Tongue (tissue), 2 donors: ENCODE results near the gene CUTA. TPM values are rescaled to one million over a fixed set of nuclear protein-coding genes. Genes with fewer than 3 reads are reported as not detected.

Source experiments
- DNase-seq: peaks from one replicate; pipeline ENCODE4 v3.0.0-alpha.2; 2015
- total RNA-seq: library from RNA; depleted of rRNA; stranded (reverse); fragments of >200 nt; gene quantifications from one replicate; pipeline ENCODE4 v1.2.3, GENCODE V29; 2014

The CUTA gene
- 58.4 TPM for total RNA-seq

DNA sequence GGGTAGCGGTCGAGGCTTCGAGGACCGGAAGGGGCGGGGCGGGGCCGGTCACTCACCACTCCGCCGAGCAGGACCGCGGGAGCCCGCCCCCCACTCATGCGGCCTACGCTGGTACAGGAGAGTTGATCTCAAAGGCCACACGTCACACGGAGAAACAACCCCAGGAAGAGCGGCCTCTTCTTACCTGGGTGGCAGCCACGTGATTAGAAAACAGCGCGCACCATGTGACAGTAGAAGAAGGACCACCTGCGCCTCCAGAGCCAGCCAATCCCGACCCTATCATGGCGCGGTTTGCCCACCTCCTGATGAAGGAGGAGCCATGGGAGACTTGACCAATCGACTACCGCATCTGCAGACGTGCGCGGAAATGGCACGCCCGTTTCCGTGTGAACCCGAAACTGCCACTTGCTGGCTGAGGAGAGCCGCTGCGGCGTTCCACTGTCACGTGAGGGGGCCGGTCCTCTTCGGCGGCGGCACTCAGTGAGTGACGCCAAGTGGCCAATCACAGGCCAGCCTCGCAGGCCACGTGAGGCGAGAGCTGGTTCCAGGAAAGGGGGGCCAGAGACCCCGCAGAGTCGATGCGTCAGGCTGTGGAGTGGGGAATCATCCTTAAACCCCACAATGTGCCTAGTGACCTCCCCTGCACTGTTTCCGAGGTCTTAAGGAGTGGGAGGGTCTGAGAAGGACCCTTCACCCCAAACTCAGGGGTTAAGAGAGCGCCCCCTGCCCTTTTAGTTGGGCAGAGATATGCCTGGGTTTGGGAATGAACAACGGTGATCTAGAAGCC, at the start of gene CUTA:
CUTA (minus strand) TSS at position 205 of the 787 bp plus-strand sequence; CDS start at position 98, 107 bp downstream.
- DNase-seq, result peak; percentile 100

GRCh38 chr6:33467091-33467490, 49.2 kb upstream of the CUTA start:
- no peak for DNase-seq

- no peak for DNase-seq
These were observed 48.3 kb upstream of the CUTA start for GRCh38 chr6:33466075-33466735.

DNA sequence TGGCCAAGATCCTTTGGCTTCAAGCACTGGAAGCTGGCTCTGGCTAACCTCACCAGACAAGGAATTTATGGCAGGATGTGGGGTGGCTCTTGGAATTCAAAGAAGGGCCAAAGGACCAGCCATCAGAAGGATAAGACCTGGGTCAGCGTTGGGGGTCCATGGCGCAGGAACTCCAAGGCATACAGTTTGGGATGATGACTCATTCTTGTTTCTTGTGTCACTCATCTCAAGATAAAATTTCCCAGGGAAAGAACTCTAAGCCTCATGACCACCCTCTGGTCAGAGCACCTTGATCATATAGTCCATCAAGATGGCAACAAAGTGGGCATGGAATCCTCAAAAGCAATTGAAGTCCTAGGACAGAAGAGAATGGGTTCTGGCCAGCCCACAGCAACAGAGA, 41.3 kb upstream of the CUTA start:
- no peak for DNase-seq

- no peak for DNase-seq
These were observed 40.8 kb upstream of the CUTA start for GRCh38 chr6:33458676-33459075.

DNA sequence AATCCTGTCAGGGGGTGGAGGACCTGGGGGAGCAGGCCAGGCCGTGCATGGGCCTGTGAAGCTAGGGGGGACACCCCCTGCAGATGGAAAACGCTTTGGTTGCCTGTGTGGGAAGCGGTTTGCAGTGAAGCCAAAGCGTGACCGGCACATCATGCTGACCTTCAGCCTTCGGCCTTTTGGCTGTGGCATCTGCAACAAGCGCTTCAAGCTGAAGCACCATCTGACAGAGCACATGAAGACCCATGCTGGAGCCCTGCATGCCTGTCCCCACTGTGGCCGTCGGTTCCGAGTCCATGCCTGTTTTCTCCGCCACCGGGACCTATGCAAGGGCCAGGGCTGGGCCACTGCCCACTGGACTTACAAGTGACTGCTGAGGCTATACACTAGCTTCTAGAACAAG, 38.2 kb upstream of the CUTA start:
- no peak for DNase-seq

GRCh38 chr6:33455051-33455450, 37.1 kb upstream of the CUTA start:
- no peak for DNase-seq

DNA sequence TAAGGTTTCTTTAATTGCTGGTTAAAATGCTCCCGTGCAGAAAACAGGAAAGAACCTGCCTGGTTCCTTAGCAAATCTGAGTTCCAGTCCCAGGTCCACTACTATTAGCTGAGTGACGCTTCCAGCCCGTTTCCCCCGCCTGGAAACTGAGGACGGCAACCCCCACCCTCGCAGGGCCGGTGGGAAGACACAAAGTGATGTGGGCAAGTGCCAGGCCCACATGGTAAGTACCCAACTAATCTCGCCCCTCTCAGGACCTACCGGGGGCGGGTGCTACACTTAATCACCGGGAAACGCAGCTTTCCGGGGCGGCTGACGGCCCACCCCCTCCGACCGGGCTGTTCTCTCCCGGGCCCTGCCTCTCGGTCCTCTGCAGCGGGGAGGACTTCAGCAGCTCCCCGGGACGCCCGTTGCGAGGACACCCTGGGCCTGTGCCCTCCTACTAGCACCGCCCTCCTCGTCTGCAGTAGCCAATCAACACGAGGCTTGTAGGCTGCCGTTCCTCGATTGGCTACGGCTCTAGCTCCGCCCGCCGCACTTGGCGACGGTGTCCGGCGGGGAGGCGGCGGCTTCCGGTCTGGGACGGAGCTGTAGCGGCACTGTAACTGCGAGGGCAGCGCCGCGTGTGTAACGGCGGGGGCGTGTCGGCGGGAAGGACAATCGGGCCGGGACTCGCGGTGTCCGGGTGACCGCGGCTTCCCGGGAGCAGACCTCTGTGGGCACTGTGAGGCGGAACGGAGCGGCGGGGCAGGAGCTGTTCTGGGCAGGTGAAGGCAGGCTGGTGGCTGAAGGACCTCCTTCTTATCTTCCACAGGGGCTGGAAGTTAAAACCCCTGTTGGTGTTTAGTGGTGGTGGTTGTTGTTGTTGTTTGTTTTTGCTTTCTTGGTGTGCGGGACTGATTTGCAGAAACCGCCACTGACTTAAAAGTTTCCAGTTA, 36.4 kb upstream of the CUTA start, which contains the start of gene ZBTB9:
ZBTB9 (plus strand) TSS at position 568 of the 938 bp plus-strand sequence. CDS start 525 bp downstream, outside the sequence.
- peak; percentile 97 for DNase-seq

DNA sequence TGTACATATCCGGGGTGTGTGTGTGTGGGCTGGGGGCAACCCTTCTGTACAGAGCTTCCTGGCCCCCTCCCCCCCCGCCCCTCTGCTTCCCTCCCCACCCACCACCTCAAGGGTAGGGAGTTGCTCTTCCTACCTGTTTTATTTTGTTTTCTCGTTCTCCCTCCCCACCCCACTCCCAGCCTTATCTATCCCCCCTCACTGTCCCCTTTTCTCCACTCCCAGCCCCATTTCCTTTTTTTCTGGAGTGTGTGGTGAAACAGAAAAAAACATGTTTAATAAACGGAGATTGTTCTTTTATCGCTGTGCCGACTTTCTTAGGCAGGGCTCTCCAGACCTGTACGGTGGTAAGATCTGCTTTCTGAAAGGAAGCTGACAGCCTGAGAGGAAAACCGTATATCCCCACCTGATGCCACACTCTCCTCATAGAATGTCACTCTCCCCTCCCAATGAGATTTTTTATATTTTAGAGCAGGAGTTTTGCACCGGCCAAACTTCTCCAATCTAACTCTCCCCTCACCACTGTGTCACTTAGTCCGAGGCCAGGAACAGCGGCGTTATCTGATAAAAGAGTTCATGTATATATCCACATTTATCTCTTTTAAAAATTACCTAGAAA, 35.6 kb upstream of the CUTA start:
- no peak for DNase-seq

DNA sequence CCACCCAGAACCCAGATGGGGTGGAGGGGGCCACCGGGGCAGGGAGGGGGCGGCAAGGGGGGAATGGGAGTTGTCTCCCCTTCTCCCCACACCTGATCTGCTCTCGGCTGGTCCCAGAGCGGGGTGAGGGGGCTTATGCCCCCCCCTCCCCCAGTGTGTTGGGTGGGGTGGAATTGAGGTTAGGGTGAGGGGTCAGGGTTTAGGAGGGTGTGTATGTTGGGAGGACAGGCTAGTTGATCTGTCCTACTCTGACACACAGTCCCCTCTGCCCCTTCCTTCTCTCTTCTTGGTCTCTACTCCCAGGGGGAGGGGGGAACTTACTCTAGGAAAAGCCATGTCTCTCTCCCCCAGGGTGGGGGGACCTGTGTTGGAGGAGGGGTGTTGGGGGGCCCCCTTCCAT, 34.6 kb upstream of the CUTA start:
- DNase-seq, result no peak

DNA sequence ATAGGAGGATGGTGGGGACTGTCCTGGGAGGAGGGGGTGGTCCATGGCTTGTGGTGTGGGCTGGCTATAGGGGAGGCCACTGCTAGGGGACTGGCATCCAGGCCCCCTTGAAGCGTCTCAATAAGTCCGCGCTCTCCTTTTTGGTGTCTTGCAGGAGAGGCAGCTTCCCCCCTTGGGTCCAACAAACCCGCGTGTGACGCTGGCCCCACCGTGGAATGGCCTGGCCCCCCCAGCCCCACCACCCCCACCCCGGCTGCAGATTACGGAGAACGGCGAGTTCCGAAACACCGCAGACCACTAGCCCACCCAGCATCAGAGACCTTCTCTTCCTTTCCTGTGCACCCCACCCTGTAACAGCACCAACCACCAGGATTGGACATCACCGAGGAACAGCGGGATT, 33.7 kb upstream of the CUTA start:
- DNase-seq, result no peak

DNA sequence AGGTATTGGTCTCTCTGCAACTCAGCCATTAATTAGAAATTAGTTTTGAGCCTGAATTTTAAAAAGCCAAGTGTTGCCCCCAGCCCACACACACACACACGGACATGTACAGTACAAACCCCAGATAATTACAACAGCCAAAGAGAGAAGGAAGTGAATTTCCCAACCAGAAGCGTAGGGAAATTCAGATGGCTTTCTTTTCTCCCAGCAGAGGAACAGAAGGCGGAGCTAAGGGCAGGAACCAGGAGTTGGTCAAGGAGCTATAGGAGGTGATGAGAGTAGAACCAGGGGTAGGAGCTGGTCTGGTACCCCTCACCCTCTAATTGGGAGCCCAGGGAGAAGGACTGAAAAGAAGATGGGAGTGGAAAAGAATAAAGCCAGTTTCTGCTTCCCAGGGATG, 32.5 kb upstream of the CUTA start:
- no peak for DNase-seq

GRCh38 chr6:33446356-33446755, 28.4 kb upstream of the CUTA start:
- DNase-seq, result no peak

DNA sequence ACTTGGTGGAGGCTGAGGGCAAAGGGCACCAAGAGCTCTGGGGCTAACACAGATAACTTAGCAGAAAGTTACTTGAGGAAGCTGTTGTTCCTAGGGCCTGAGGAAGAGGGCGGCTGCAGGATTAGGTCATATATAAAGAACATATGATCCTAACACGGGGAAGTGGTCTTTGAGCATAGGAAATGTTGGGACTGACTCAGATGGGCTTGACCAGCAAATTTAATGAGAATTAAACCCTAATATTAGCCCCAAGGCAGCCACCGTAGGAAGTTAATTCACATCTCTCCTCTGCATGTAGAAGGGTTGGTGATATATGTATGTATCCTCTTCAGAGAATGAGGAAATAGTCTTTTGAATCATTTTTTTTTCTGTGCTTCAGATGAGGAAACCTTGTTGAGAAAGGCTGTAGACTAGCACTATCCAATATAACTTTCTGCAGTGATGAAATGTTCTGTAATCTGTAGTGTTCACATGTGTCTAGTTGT, 27.3 kb upstream of the CUTA start:
- no peak for DNase-seq

DNA sequence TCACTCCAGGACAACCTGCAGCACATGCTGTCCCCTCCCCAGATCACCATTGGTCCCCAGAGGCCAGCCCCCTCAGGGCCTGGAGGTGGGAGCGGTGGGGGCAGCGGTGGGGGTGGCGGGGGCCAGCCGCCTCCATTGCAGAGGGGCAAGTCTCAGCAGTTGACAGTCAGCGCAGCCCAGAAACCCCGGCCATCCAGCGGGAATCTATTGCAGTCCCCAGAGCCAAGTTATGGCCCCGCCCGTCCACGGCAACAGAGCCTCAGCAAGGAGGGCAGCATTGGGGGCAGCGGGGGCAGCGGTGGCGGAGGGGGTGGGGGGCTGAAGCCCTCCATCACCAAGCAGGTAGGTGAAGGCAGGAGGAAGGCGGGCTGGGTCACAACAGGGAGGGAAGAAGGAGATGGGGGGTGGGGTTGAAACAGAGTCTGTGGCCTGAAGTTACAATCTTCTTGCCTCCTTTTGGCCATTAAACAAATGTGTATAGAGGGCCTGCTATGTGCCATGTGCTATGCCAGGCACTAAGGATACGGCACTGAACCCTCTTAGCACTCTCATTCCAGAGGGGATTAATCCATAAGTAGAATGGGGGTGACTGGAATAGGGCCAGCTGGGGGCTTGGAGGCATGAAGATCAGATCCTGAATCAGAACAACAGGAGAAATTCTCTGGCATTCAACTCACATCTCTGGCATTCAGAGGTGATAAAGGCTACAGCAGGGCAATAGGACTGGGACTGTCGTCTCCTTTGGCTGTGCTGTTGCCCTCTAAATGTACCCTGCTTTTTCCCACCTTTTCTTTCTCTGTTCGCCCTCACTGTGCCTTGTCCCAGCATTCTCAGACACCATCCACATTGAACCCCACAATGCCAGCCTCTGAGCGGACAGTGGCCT, 26.0 kb upstream of the CUTA start:
- DNase-seq, result no peak

GRCh38 chr6:33443025-33443424, 25.1 kb upstream of the CUTA start:
- DNase-seq, result no peak

DNA sequence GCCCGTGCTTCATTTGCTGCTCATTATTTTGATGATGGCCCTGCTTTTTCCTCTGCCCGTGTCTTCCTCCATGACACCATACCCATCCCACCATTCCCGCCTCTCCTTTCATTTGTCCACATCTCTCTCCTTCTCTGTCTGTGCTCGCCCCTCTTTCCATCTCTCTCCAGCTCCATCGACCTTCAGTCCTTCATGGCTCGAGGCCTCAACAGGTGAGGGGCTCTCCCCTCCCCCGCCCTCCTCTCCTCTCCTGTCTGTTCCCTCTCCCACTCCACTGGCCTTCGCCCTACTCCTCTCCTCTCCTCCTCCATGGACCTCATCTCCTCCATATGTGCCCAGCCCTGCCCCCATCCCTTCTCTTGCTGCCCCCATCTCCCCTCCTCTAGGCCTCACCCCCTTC, 24.4 kb upstream of the CUTA start:
- no peak for DNase-seq

DNA sequence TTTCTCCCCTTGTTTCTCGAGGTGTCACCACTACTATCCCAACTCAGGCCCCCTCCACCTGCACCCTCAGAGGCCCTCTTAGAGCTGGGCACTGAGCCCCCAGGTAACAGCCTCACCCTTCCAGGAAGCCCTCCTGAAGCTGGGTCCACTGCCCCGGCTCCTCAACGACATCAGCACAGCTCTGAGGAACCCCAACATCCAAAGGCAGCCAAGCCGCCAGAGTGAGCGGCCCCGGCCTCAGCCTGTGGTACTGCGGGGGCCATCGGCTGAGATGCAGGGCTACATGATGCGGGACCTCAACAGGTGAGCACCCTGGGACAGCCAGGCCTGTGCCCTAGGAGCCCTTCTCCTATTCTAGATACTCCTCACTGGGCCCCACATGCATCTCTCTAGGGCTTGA, 23.6 kb upstream of the CUTA start:
- no peak for DNase-seq

DNA sequence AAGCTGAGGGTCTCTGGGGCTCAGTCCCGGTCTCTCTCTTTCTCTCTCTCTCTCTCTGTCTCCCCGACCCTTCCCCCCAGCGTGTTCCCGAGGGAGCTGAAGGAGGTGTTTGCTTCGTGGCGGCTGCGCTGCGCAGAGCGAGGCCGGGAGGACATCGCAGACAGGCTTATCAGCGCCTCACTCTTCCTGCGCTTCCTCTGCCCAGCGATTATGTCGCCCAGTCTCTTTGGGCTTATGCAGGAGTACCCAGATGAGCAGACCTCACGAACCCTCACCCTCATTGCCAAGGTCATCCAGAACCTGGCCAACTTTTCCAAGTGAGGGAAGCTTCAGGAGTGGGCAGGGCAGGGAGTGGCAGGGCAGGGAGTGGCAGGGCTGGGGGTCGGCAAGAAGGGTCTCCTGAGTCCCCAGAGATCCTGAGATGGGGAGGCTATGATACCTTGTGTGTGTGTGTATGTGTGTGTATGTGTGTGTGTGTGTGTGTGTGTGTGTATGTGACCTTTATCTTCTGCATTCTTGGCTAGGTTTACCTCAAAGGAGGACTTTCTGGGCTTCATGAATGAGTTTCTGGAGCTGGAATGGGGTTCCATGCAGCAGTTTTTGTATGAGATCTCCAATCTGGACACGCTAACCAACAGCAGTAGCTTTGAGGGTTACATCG, 22.9 kb upstream of the CUTA start:
- DNase-seq, result no peak

DNA sequence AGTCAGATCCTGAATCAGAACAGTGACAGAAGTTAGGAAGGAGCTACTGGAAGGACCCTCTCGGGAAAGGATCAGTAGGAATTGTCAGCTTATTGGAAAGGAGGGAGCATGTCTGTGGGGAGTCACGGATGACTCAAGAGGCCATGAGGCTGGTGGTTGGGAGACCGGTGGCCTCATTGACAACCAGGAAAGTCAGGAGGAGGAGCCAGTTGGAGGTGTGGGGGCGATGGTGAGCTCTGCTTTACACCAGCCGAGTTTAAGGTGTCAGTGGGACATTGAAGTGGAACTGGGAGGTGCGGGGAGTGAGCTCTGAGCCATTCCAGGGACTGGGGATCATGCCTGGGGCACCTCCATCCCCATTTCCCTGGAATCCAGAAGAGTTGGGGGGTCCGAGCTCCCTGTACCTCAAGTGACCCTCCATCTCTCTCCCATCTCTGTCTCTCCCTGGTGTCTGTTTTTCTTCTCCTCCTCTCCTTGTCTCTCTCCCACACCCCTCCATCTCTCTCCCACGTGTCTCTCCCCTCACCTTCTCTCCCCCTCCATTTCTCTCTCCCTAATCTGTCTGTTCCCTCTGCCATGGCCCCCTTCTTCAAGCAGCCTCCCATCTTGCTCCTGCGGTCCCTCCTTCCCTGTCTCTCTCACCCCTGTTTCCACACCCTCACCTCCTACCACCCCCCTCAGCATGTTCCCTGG, 22.2 kb upstream of the CUTA start:
- no peak for DNase-seq
